Gastroesophageal sphincter (tissue), 4 donors: ENCODE measurements around the gene APLP2. TPM values are rescaled to one million over a fixed set of nuclear protein-coding genes. Genes with fewer than 3 reads are reported as not detected.

Experiments
- ATAC-seq: fragments of 150-250 bp; one replicate; pipeline ENCODE4 v1.9.1; 2016; ENCODE audit warnings: mild to moderate bottlenecking, moderate library complexity
- H3K27ac ChIP-seq, 4 donors: fragments of 200-600 bp; sonication (generic) in 3 of 4; 1 replicate in 3 of 4; 2 replicates in 1 of 4; pipeline ENCODE4 v1.5.1; 2016 to 2019
- H3K27me3 ChIP-seq: fragments of 200-600 bp; sonication (generic); one replicate; pipeline ENCODE4 v1.5.1; 2019
- H3K36me3 ChIP-seq, 2 donors: fragments of 200-600 bp; sonication (generic); one replicate each; pipeline ENCODE4 v1.5.1; 2019; ENCODE audit warnings: control low read depth in 1 of 2
- H3K4me1 ChIP-seq, 3 donors: fragments of 200-600 bp; sonication (generic); 1 replicate in 2 of 3; 2 replicates in 1 of 3; pipeline ENCODE4 v1.5.1; 2016 to 2019; ENCODE audit warnings: control low read depth in 2 of 3
- H3K4me3 ChIP-seq, 2 donors: fragments of 200-600 bp; sonication (generic); one replicate each; pipeline ENCODE4 v1.5.1; 2019; ENCODE audit warnings: mild to moderate bottlenecking in 1 of 2, moderate library complexity in 1 of 2
- H3K9me3 ChIP-seq, 3 donors: fragments of 200-600 bp; sonication (generic); one replicate each; pipeline ENCODE4 v1.5.1; 2017 to 2019; ENCODE audit warnings: control low read depth in 2 of 3
- CTCF ChIP-seq, 4 experiments: fragments of 200-600 bp in 2 of 4; fragments of 450-650 bp in 2 of 4; sonication (generic) in 1 of 4; IDR thresholded peaks; one replicate each; pipeline ENCODE4 v1.5.1; 2017 to 2019; ENCODE audit warnings: antibody characterized with exemption in 4 of 4, mild to moderate bottlenecking in 2 of 4, moderate library complexity in 2 of 4
- EP300 ChIP-seq: sonication (generic); formaldehyde crosslinking; IDR thresholded peaks from one replicate; pipeline ENCODE4 v1.6.1; 2017; ENCODE audit warnings: antibody characterized with exemption, mild to moderate bottlenecking
- POLR2A ChIP-seq, 2 donors: fragments of 450-650 bp; IDR thresholded peaks; one replicate each; pipeline ENCODE4 v1.6.1; 2017; ENCODE audit warnings: antibody characterized with exemption in 2 of 2, mild to moderate bottlenecking in 2 of 2, moderate library complexity in 1 of 2
- POLR2AphosphoS5 ChIP-seq: sonication (generic); formaldehyde crosslinking; IDR thresholded peaks from one replicate; pipeline ENCODE4 v1.6.1; 2017; ENCODE audit warnings: antibody characterized with exemption
- WGBS, 2 donors: methylation state at CpG; one replicate each; pipeline ENCODE4 v1.1.5; 2018; ENCODE audit warnings: low coverage in 1 of 2; 5-methylcytosine and 5-hydroxymethylcytosine counted together
- total RNA-seq, 4 donors: library from RNA; depleted of rRNA; stranded (reverse); fragments of >200 nt; gene quantifications; one replicate each; pipeline ENCODE4 v1.1.0, GENCODE V29; 2016

The APLP2 gene
- total RNA-seq, 4 donors from 2014 or later, result 386 to 533 (median 452) TPM

GRCh38 chr11:130114281-130114680, 44.6 kb downstream of the APLP2 start:
- TF ChIP-seq CTCF (IDR thresholded peaks at IDR 0.05), result no peak
- TF ChIP-seq POLR2A (IDR thresholded peaks at IDR 0.05), result no peak
- TF ChIP-seq POLR2AphosphoS5, result no peak
- no peak for TF ChIP-seq EP300
- no peaks in the 10 kb centered on the region for H3K9me3 ChIP-seq
- H3K36me3 ChIP-seq, result peaks cover 8 to 42% of the 10 kb centered on the region in 2 donors
- no peak overlapping the region for H3K27ac ChIP-seq
- H3K4me3 ChIP-seq, result no peak overlapping the region
- H3K4me1 ChIP-seq, result peaks cover 0 to 24% (median 0%) of the 10 kb centered on the region in 3 donors
- ATAC-seq, result no peak
- WGBS, 2 donors, result 90 to 94% methylated on average over 5 of the region's 5 CpGs
- no peaks in the 10 kb centered on the region for H3K27me3 ChIP-seq

GRCh38 chr11:130114726-130115125, 45.0 kb downstream of the APLP2 start:
- H3K36me3 ChIP-seq, result peaks cover 8 to 39% of the 10 kb centered on the region in 2 donors
- H3K27me3 ChIP-seq, result no peaks in the 10 kb centered on the region
- H3K4me1 ChIP-seq, result peaks cover 0 to 27% (median 0%) of the 10 kb centered on the region in 3 donors
- H3K4me3 ChIP-seq, result no peak overlapping the region
- H3K9me3 ChIP-seq, result no peaks in the 10 kb centered on the region
- ATAC-seq, result no peak
- H3K27ac ChIP-seq, result no peak overlapping the region
- WGBS, 2 donors, result 86 to 96% methylated on average over 3 to 4 of the region's 4 CpGs
- TF ChIP-seq POLR2AphosphoS5, result no peak
- no peak for TF ChIP-seq EP300
- no peak for TF ChIP-seq POLR2A (IDR thresholded peaks at IDR 0.05)
- TF ChIP-seq CTCF (IDR thresholded peaks at IDR 0.05), result no peak

GRCh38 chr11:130115218-130115617, 45.5 kb downstream of the APLP2 start:
- Histone ChIP-seq H3K27ac (no peak overlapping the region), H3K27me3 (no peaks in the 10 kb centered on the region), H3K36me3 (peaks cover 8 to 35% of the 10 kb centered on the region in 2 donors), H3K4me3 (no peak overlapping the region), H3K4me1 (peaks cover 0 to 27% (median 0%) of the 10 kb centered on the region in 3 donors), H3K9me3 (no peaks in the 10 kb centered on the region)
- TF ChIP-seq POLR2A (IDR thresholded peaks at IDR 0.05), result no peak
- no peak for TF ChIP-seq EP300
- TF ChIP-seq CTCF (IDR thresholded peaks at IDR 0.05), result no peak
- TF ChIP-seq POLR2AphosphoS5, result no peak
- 0 to 72% methylated on average over 1 to 2 of the region's 2 CpGs for WGBS, 2 donors
- ATAC-seq, result no peak

GRCh38 chr11:130118165-130118564, 48.5 kb downstream of the APLP2 start:
- Histone ChIP-seq H3K9me3 (no peaks in the 10 kb centered on the region), H3K36me3 (peaks cover 0 to 32% of the 10 kb centered on the region in 2 donors), H3K27me3 (no peaks in the 10 kb centered on the region), H3K27ac (no peak overlapping the region), H3K4me1 (peaks cover 0 to 43% (median 0%) of the 10 kb centered on the region in 3 donors), H3K4me3 (no peak overlapping the region)
- 83 to 100% methylated on average over 2 of the region's 2 CpGs for WGBS, 2 donors
- TF ChIP-seq EP300, result no peak
- no peak for TF ChIP-seq CTCF (IDR thresholded peaks at IDR 0.05)
- no peak for TF ChIP-seq POLR2AphosphoS5
- no peak for TF ChIP-seq POLR2A (IDR thresholded peaks at IDR 0.05)
- ATAC-seq, result no peak

GRCh38 chr11:130118636-130119387, 49.1 kb downstream of the APLP2 start:
- H3K4me3 ChIP-seq, result no peak overlapping the region
- WGBS, 2 donors, result 83 to 90% methylated on average over 4 to 5 of the region's 9 CpGs
- peaks cover 0 to 47% (median 1%) of the 10 kb centered on the region in 3 donors for H3K4me1 ChIP-seq
- TF ChIP-seq EP300, result no peak
- no peak for TF ChIP-seq POLR2A (IDR thresholded peaks at IDR 0.05)
- TF ChIP-seq CTCF (IDR thresholded peaks at IDR 0.05), result no peak
- TF ChIP-seq POLR2AphosphoS5, result no peak
- ATAC-seq, result no peak
- no peaks in the 10 kb centered on the region for H3K27me3 ChIP-seq
- H3K27ac ChIP-seq, result no peak overlapping the region
- H3K9me3 ChIP-seq, result no peaks in the 10 kb centered on the region
- H3K36me3 ChIP-seq, result peaks cover 0 to 34% of the 10 kb centered on the region in 2 donors
